ENCODE results near the gene ATP6V1G1.
"Not testable (repeated sequence)": the region's sequence is repeated elsewhere in the genome, so short reads cannot be mapped to it uniquely, and the experiment has no call there.

The ATP6V1G1 gene

GRCh38 chr9:114578134-114578533 lies 9.4 kb upstream of the ATP6V1G1 start:
- DNase-seq (ENCODE audit: low read depth in 2 of 2), result not testable (repeated sequence)

DNA sequence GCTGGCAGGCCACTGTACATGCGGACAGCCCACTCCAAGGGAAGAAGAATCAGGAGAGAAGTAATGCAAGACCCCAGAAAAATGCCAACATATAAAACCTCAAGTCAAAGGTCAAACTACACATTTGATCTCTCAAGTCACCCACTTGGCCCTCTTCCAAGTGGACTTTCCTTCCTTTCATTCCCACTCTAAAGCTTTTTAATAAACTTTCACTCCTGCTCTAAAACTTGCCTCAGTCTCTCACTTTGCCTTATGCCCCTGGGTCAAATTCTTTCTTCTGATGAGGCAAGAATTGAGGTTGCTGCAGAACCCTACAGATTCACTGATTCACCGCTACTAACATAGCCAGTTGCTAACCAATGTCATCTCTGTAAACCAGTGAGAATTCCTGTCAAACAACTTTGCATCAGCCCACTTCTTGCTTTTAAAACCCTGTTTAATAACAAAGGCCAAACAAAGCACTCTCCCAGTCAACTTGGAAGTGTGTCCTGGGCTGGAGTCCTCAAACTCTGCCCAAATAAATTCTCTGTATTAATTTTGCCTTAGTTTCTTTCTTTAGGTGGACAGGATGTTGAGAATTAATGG lies 6.9 kb upstream of the ATP6V1G1 start:
- DNase-seq (ENCODE audit: low read depth in 2 of 2), result no peak

DNA sequence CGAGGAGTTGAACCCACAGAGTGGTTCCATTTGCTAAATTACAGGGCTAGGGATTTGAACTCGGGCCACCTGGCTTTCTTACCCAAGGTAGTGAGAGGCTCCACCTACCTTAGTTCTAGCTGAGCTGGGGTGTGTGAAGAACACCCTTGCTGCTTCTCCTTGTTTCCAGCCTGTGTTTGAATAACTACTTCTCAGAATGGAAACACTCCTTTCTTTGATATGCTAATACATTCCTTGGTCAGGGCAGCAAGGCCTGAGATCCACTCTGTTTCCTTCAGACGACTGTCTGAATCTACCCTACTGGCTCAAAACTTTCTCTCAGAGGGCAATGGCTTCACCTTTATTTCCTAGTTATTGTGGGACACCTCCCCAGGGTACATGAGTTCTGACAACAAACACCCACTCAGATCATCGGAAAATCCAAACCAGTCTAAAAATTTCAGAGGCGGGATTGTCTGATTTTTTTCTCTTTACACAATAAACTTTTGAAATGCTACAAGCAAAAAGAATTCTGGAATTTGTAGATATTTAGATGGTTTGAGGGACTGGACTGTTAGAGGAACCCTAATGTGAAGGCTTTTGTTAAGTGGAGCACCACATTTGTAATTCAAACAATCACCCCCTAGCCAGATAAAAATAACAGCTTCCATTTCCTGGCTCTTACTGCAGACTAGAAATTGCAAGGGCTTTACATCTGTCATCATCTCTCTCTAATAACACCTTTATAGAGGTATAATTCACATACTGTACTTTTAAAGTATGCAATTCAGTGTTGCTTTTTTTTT lies 4.0 kb upstream of the ATP6V1G1 start:
- DNase-seq (ENCODE audit: low read depth in 2 of 2), result no peak

DNA sequence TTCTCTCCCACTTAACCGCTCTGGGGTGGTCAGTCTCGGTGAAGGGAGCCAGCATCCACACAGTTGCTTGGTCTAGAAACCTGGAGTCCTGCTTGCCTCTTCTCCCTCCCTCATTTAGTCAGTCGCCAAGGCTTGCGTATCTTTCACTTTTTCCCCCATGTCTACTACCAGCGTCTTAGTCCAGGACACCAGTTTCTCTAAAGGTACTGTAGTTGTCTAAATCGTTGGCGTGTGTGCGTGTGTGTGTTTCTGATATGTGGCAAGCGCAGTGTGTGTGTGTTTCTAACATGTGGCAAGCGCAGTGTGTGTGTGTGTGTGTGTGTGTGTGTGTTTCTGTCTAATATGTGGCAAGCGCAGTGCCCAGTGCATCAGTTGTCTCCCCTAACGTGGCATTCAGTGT lies 641 bp downstream of the ATP6V1G1 start:
- DNase-seq (ENCODE audit: low read depth in 2 of 2), result no peak

DNA sequence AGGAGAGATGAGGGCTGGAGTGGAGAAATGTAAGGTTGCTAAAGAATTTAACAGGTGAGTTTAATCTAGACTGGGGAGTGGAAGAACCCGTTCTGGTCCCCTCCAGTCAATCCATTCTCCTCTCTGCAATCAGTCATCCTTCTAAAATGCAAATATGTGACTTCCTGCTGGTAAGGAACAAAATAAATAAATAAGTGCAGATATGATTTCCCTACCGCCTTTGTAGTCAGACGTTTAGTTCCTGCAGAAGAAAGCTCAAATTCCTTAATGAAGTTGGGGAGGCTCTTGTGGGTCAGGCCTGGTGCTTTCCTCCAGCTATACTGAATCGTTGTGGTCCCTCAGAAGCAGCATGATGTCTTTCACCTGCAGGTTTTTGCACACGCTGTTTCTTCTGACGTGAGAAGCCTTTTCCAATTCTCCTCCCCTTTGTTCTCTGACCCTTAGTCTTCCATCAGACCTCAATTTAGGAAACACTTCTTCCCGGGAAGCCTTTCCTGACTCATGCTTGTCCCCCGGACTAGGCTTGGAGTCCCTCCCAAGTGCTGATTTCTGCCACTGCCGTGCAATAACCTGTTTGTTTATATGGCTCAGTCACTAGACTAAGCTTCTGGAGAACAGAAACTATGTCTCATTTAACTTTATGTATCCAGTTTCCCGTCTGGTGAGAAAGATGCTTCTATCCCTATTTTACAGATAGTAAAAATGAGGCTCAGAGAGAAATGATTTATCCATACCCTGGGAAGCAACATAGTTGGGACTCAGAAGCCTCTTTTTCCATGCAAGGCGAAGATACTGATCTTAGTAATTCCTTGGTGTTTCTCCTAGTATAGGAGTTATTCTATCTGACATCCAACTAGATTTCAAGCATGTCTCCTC lies 1.3 kb downstream of the ATP6V1G1 start:
- DNase-seq (ENCODE audit: low read depth in 2 of 2), result no peak

- DNase-seq (ENCODE audit: low read depth in 2 of 2), result no peak
Observed at GRCh38 chr9:114590328-114590727, 2.8 kb downstream of the ATP6V1G1 start.

DNA sequence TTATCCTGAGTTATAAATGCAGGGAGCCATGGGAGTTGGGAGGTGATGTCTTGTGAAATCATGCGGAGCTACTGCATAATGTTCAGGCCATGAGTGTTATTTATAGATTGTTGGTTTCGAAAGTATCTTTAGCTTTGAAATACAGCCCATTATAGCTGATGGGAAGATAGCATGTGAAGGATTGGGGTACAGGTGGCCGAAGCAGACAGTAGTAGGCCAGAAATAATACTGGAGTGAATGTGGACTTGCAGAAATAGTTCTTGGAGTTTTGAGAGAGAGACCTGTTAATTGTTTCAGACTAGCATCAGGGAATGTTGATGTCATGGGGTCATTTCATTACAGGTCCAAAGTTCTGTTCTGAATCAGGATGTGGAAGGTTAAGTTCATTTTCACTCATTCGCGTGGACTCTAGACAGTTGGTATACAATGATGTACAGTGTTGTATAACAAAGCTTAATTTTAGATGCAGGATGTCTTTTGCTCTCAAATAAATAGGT lies 3.8 kb downstream of the ATP6V1G1 start:
- no peak for DNase-seq (ENCODE audit: low read depth in 2 of 2)

DNA sequence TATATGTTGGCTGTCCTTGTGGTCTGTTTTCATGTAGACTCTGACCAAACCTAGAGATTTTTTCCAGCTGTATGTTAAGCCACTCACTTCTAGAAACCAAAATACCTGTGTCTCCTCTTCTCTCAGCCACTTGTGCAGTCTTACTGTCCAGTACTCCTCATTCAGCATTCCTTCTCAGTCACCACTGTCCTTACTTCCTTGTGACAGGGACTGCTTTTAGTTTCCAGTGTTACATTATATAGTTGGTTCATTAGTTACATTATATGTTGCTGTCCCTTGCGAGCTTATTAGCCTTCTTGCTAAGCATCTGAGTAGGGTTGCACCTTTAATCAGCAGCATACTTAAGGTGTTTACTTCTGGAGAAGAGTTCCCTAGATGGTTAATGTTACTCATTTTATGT lies 4.3 kb downstream of the ATP6V1G1 start:
- DNase-seq (ENCODE audit: low read depth in 2 of 2), result no peak

- peak in 1 of 2 donors; percentile 16 for DNase-seq (ENCODE audit: low read depth in 2 of 2)
Observed at GRCh38 chr9:114592356-114592755, 4.8 kb downstream of the ATP6V1G1 start.

GRCh38 chr9:114594136-114594535 lies 6.6 kb downstream of the ATP6V1G1 start:
- no peak for DNase-seq (ENCODE audit: low read depth in 2 of 2)

DNA sequence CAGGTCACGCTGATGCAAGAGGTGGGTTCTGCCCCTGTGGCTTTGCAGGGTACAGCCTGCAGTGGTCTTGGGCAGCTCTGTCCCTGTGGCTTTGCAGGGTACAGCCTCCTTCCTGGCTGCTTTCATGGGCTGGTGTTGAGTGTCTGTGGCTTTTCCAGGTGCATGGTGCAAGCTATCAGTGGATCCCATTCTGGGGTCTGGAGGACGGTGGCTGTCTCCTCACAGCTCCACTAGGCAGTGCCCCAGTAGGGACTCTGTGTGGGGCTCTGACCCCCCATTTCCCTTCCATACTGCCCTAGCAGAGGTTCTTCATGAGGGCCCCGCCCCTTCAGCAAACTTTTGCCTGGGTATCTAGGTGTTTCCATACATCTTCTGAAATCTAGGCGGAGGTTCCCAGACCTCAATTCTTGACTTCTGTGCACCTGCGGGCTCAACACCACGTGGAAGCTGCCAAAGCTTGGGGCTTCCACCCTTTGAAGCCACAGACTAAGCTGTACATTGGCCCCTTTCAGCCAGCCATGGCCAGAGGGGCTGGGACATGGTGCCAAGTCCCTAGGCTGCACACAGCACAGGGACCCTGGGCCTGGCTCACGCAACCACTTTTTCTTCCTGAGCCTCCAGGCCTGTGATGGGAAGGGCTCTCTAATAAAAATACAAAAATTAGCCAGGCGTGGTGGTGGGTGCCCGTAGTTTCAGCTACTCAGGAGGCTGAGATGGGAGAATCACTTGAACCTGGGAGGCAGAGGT lies 13.1 kb downstream of the ATP6V1G1 start:
- DNase-seq (ENCODE audit: low read depth in 2 of 2), result not testable (repeated sequence)

GRCh38 chr9:114601787-114602186 lies 14.2 kb downstream of the ATP6V1G1 start:
- not testable (repeated sequence) for DNase-seq (ENCODE audit: low read depth in 2 of 2)

DNA sequence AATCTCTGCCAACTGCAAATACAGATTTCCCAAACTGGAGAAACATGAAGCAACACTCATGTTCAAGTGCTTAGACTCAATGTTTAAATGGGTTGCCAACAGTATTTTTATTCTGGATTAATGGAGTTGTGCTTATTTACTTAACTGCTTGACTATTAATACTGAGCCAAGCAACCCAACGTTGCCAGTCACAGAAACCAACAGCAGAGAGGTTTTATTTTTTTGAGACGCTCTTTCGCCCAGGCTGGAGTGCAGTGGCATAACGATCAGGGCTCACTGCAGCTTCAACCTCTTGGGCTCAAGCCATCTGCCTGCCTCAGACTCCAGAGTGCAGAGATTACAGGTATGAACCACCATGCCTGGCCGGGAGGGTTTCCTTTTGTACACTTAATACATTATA lies 15.1 kb downstream of the ATP6V1G1 start:
- no peak for DNase-seq (ENCODE audit: low read depth in 2 of 2)

- DNase-seq (ENCODE audit: low read depth in 2 of 2), result no peak
Observed at GRCh38 chr9:114603248-114603647, 15.7 kb downstream of the ATP6V1G1 start.

- no peak for DNase-seq (ENCODE audit: low read depth in 2 of 2)
Observed at GRCh38 chr9:114604989-114605388, 17.4 kb downstream of the ATP6V1G1 start.

GRCh38 chr9:114606068-114606467 lies 18.5 kb downstream of the ATP6V1G1 start:
- no peak for DNase-seq (ENCODE audit: low read depth in 2 of 2)

DNA sequence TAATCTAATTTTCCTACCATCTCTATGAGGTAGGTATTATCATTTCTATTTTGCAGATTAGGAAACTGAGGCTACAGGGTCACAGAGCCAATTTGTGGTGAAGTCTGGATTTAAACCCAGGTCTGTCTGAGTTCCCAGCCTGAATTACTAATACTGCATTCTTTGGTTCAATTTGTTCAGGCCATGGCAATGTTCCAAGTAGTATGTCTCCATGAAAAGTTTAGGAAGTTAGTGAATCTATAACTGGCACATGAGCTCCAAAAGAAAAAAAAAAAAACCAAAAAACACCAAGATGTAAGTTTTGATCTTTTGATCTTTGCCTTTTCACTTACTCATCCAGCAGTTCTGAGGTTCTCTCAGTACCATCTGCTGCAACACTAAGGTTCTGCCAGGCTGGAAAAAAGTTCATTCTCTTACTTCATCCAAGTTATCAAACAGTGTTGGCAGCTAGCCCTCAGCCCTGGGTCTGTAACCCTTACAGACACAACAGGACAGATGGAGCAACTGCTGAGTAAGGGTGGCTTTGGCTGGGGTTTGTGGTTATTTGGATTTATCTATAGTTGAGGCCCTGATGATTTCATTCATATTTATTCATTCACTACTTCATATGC lies 19.1 kb downstream of the ATP6V1G1 start:
- no peak for DNase-seq (ENCODE audit: low read depth in 2 of 2)

DNA sequence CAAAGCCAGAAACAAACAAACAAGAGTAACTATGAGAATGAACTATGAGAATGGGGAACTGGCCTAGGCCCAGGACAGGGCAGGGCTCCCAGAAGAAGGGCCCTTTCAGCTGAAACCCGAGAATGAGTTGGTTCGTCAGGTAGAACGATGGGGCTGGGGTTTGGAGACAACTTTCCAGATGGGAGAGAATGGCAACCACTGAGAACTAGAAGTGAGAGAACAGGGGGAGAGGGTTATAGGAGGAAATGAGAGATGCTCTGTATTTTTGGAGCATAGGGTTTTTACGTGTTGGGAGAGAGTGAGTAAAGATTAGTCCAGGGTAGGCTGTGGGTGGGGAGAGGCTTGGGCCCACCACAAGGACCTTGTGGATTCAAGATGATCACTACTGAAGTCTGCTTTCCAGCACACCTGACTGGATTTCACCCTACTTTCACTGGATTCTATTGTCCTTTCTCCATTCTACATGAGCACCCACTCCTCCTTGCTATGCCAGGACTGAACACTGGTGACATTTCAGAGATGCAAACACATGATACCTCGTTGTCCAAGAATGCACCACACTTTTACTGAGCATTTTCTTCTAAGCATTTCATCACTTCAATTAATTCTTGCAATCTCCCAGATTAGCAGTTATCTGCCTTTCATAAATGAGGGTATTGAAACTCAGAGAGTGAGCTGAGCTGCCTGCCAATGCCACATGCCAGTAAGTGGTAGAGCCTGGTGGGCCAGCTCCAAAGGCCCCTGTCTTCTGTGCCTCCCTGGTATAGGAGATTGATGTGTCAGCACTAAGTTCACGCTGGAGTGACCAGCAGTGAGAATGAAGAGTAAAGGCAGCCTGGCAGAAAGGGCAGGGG lies 20.3 kb downstream of the ATP6V1G1 start:
- DNase-seq (ENCODE audit: low read depth in 2 of 2), result no peak

- DNase-seq (ENCODE audit: low read depth in 2 of 2), result no peak
Observed at GRCh38 chr9:114608525-114608796, 20.9 kb downstream of the ATP6V1G1 start.

DNA sequence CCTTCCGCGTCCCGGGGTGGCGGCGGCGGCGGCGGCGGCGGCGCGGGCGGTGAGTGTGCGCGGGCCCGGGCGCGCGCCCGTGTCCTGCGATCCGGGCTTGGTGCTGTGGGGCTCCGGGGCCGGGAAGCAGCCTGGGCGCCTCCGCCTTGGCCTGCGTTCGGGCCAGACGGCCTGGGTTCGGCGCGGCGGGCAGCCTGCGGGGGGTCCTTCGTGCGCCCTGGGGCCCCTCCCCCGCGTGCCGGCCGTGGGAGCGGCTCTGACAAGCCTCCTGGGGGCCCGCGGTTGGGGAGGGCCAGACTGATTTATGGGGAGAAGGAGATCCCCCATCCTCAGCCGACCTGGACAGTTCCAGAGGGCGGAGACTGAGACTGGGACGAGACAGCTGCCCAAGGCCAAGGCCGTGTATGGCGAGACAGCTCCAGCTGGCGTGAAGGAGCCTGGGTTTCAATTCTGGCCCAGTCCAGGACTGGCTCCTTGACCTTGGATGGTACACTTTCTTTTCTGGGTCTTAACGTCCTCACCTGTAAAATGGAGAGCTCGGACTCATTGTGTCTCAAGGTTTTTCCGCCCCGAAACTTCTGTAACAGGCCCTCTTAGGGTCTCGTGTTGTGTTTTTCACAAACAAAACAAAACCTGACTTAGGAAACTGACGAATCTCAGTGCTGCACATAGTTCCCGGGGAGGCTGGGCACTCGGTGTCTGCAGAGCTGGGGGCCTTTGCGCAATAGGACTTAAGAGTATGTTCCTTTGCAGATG lies 24.1 kb downstream of the ATP6V1G1 start:
- peak in 1 of 2 donors; percentile 56 for DNase-seq (ENCODE audit: low read depth in 2 of 2)
